GM10266 (cell line): ENCODE results near the gene VPS4A.

Experiments used
- DNase-seq: peaks from one replicate; pipeline ENCODE4 v3.0.0; 2012; ENCODE audit errors: extremely low spot score
- TF ChIP-seq, protein P1 (sequence below): IDR thresholded peaks from 2 replicates; pipeline ENCODE4 v1.5.1; 2012; ENCODE audit warnings: mild to moderate bottlenecking, low read depth; ENCODE audit not compliant: control insufficient read depth, insufficient read depth; ENCODE audit errors: missing control alignments

VPS4A gene

DNA sequence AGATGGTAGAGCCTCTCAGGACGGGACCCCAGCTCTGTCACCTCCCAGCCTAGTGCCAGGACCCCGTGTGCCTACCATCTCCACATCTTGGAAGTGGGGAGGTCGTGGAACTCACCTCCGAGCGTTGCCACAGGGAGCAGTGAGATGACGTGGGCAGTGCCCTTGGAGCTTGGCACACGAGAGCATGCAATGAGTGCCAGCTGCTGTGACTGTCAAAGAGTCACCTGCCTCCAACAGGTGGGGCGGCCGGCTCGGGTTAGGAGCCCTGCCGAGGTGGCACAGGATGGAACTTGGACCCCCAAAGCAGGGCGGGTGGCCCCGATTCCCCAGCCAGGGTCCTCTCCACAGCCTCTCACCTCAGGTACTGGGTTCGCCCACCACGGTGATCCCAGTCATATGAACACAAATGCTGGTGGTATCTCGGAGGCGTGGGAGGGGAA is 5.5 kb downstream of the VPS4A start:
- TF ChIP-seq, protein P1, sequence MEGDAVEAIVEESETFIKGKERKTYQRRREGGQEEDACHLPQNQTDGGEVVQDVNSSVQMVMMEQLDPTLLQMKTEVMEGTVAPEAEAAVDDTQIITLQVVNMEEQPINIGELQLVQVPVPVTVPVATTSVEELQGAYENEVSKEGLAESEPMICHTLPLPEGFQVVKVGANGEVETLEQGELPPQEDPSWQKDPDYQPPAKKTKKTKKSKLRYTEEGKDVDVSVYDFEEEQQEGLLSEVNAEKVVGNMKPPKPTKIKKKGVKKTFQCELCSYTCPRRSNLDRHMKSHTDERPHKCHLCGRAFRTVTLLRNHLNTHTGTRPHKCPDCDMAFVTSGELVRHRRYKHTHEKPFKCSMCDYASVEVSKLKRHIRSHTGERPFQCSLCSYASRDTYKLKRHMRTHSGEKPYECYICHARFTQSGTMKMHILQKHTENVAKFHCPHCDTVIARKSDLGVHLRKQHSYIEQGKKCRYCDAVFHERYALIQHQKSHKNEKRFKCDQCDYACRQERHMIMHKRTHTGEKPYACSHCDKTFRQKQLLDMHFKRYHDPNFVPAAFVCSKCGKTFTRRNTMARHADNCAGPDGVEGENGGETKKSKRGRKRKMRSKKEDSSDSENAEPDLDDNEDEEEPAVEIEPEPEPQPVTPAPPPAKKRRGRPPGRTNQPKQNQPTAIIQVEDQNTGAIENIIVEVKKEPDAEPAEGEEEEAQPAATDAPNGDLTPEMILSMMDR = no peak
- no peak for DNase-seq

DNA sequence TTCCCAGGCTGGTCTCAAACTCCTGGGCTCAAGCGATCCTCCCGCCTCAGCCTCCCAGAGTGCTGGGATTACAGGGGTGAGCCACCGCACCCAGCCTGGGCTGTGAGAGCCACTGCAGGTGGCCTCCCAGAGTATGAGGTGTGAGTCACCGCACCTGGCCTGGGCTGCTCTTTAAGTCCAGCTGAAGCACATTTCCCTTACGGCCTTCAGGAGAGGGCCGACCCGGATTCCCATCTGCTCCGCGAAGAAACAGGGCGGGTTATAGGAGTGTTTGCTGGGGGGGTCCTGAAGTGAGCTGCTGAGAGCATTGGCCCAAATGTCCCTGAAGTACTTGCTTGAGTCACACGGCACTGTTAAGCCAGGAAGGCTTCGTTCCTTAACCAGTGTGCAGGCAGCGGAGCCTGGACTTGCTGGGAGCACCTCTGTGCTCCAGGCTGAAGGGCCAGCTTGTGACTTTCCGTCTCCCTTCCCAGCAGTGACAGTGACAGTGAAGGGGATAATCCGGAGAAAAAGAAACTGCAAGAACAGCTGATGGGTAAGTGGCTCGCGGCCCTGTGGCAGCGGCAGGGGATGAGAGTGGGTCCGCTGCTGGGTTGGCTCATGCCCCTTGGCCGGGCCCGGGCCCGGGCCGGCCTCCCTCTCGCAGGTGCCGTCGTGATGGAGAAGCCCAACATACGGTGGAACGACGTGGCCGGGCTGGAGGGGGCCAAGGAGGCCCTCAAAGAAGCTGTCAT is 7.2 kb downstream of the VPS4A start:
- TF ChIP-seq, protein P1 = no peak
- DNase-seq = no peak

DNA sequence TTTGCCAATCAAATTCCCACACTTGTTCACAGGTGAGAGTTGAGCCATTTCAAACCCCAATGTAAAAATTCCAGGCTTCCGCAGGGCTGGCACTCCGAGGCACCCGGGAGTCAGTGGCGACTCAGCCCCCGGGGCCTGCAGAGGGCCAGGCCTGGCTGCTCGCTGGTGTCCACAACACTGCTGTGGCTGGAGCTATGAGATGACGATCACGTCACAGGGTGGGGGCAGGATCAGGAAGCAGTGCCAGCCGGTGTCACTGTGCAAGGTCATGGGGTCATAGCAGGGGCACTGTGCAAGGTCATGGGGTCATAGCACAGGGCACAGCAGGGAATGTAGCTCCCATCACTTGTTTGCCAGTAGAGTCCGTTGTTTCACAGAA is 7.8 kb downstream of the VPS4A start:
- TF ChIP-seq, protein P1 = no peak
- no peak for DNase-seq

DNA sequence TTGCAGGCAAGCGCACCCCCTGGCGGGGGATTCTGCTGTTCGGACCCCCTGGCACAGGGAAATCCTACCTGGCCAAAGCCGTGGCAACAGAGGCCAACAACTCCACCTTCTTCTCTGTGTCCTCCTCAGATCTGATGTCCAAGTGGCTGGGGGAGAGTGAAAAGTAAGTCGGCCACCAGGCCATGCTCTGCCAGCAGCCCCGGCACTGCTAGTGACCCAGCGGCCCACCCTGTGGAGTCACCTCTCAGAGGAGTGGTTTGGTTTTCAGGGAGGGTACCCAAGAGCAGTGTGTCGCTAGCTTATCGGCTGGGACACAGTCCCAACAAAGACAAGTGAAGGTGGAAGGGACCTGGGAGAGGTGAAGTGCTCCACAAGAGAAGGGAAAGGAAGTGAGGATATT is 8.2 kb downstream of the VPS4A start:
- TF ChIP-seq, protein P1 = no peak
- DNase-seq = no peak

DNA sequence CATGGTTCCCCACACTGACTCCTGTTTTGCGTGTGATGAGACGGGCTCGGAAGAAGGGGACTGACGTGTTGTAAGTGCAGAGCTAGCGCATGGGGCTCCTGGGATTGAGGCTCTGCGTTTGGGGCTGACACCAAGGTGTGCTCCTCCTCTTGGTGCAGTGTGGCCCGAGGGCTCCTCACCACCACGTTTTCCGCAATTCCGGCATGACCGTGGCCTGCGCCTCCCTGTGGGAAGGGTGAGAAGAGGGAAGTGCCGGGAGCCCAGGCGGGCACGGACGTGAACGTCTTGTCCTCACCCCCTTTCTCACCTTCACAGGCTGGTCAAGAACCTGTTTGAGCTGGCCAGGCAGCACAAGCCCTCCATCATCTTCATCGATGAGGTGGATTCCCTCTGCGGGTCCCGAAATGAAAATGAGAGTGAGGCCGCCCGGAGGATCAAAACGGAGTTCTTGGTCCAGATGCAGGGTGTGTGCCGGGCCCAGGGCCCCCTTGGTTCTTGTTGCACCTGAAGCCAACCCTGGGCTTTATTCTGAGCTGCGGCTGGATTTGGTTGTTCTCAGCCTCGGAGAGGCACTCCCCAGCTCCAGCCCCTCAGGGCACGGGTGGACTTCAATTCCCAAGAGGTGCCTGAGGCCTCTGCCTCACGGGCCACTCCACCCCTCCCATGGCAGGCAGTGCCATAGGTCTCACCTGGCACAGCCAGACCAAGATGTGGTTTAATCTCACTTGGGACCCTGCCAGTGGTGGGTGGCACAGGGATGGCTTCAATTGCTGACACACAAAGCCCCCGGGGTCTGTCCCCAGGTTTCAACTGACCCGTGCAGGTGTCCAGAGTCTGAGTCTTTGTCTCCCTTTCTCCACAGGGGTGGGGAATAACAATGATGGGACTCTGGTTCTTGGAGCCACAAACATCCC is 8.9 kb downstream of the VPS4A start:
- DNase-seq = no peak
- TF ChIP-seq, protein P1 = no peak

DNA sequence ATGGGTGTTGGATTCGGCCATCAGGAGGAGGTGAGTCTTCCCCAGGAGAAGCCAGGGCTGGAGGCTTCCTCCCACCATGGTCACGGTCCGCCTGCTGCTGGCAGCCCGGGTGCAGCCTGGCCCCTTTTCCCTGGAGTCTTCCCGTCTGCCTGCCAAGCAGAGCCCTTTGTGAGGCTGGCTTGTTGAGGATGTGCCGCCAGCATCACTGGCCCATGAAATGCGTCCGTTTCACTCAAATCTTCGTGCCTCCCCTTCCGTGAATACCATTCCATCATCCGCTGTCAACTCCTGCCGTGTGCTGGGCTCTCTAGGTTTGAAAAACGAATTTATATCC is 9.6 kb downstream of the VPS4A start:
- TF ChIP-seq, protein P1 = no peak
- DNase-seq = no peak

DNA sequence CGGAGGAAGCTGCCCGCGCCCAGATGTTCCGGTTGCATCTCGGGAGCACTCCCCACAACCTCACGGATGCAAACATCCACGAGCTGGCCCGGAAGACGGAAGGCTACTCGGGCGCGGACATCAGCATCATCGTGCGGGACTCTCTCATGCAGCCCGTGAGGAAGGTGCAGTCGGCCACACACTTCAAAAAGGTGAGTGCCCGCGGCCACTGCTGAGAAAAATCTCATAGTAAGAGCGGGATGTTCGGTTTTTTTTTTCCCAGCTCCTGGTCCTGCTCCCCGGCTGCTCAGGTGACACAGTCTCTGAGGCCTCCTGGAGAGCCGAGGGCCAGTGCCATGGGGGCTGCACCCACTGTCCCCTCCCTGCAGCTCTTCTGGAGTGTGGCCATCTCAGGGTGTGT is 9.9 kb downstream of the VPS4A start:
- TF ChIP-seq, protein P1 = no peak
- no peak for DNase-seq
